PC-9 (cell line): ENCODE measurements around the gene DDX56.

Experiments used
- CTCF ChIP-seq: fragments of 200-600 bp; sonication (generic); conservative IDR thresholded peaks from 2 replicates; pipeline ENCODE4 v1.6.1; 2017; ENCODE audit warnings: mixed run types, antibody characterized with exemption, mild to moderate bottlenecking, moderate library complexity
- EZH2 ChIP-seq: fragments of 200-600 bp; sonication (generic); IDR thresholded peaks from 2 replicates; pipeline ENCODE4 v1.8.0; 2017; ENCODE audit warnings: antibody characterized with exemption, low read depth

GRCh38 chr7:44520574-44520973 is 53.1 kb downstream of the DDX56 start:
- TF ChIP-seq CTCF (no peak), EZH2 (no peak)
